Activated T-cell treated with anti-CD3 and anti-CD28 coated beads for 4 hours (primary cell): ENCODE results near the gene AP1AR.
"Not testable (repeated sequence)": the region's sequence is repeated elsewhere in the genome, so short reads cannot be mapped to it uniquely, and the experiment has no call there.

ENCODE experiments used
- DNase-seq: peaks from one replicate; pipeline ENCODE4 v3.0.0-alpha.2; 2020

Gene AP1AR

GRCh38 chr4:112231779-112232713, at the start of gene AP1AR:
Gene AP1AR (plus strand): TSS chr4:112231787. CDS start chr4:112232092, 305 bp downstream.
- DNase-seq = peak; percentile 64

GRCh38 chr4:112182604-112183003, 49.0 kb upstream of the AP1AR start:
- no peak for DNase-seq

- DNase-seq = no peak
Observed at GRCh38 chr4:112183252-112183651, 48.3 kb upstream of the AP1AR start.

- no peak for DNase-seq
Observed at GRCh38 chr4:112184438-112184837, 47.1 kb upstream of the AP1AR start.

GRCh38 chr4:112185334-112185733, 46.3 kb upstream of the AP1AR start:
- no peak for DNase-seq

GRCh38 chr4:112185740-112186670, 45.6 kb upstream of the AP1AR start:
- DNase-seq = no peak

GRCh38 chr4:112189754-112190153, 41.8 kb upstream of the AP1AR start:
- no peak for DNase-seq

- DNase-seq = no peak
Observed at GRCh38 chr4:112190684-112191083, 40.9 kb upstream of the AP1AR start.

- DNase-seq = no peak
Observed at GRCh38 chr4:112196461-112196860, 35.1 kb upstream of the AP1AR start.

- DNase-seq = no peak
Observed at GRCh38 chr4:112199041-112199440, 32.5 kb upstream of the AP1AR start.

GRCh38 chr4:112201915-112202505, 29.6 kb upstream of the AP1AR start:
- no peak for DNase-seq

- no peak for DNase-seq
Observed at GRCh38 chr4:112203593-112203992, 28.0 kb upstream of the AP1AR start.

- DNase-seq = no peak
Observed at GRCh38 chr4:112206431-112206830, 25.2 kb upstream of the AP1AR start.

GRCh38 chr4:112208137-112209095, 23.2 kb upstream of the AP1AR start:
- not testable (repeated sequence) for DNase-seq

- no peak for DNase-seq
Observed at GRCh38 chr4:112210777-112211176, 20.8 kb upstream of the AP1AR start.

- DNase-seq = no peak
Observed at GRCh38 chr4:112213091-112213490, 18.5 kb upstream of the AP1AR start.

GRCh38 chr4:112213856-112214255, 17.7 kb upstream of the AP1AR start:
- DNase-seq = no peak

- no peak for DNase-seq
Observed at GRCh38 chr4:112214390-112215264, 17.0 kb upstream of the AP1AR start.

GRCh38 chr4:112219826-112220366, 11.7 kb upstream of the AP1AR start:
- no peak for DNase-seq

- no peak for DNase-seq
Observed at GRCh38 chr4:112222219-112222955, 9.2 kb upstream of the AP1AR start.
